DND-41 (cell line): ENCODE results near the gene MICAL3.
"Not testable (repeated sequence)": the region's sequence is repeated elsewhere in the genome, so short reads cannot be mapped to it uniquely, and the experiment has no call there.

Experiments used
- ATAC-seq: fragments of 200-7000 bp; cut with Tn5 transposase; 3 replicates; pipeline ENCODE4 v1.9.1; 2021; ENCODE audit warnings: low read depth; ENCODE audit not compliant: insufficient read depth
- DNase-seq: peaks from one replicate; pipeline ENCODE4 v3.0.0-alpha.2; 2020
- H2AFZ ChIP-seq: 2 replicates; pipeline ENCODE4 v1.6.0; 2012; ENCODE audit warnings: low read depth, low read length
- H3K27ac ChIP-seq: 2 replicates; pipeline ENCODE4 v1.5.1; 2012; ENCODE audit warnings: low read length, inconsistent platforms
- H3K27me3 ChIP-seq: fragments of 200-600 bp; sonication (generic); 2 replicates; pipeline ENCODE4 v1.6.0; 2012; ENCODE audit warnings: low read length, mild to moderate bottlenecking, inconsistent platforms; ENCODE audit not compliant: insufficient read depth, poor library complexity
- H3K36me3 ChIP-seq: 2 replicates; pipeline ENCODE4 v1.5.1; 2012; ENCODE audit warnings: low read length, inconsistent platforms; ENCODE audit not compliant: insufficient read depth
- H3K4me1 ChIP-seq: 2 replicates; pipeline ENCODE4 v1.5.1; 2012; ENCODE audit warnings: mild to moderate bottlenecking, low read length; ENCODE audit not compliant: insufficient read depth
- H3K4me2 ChIP-seq: 2 replicates; pipeline ENCODE4 v1.6.0; 2012; ENCODE audit warnings: mild to moderate bottlenecking, moderate library complexity, low read length, inconsistent platforms; ENCODE audit not compliant: insufficient read depth
- H3K4me3 ChIP-seq, 2 experiments: fragments of 200-600 bp in 1 of 2; shearing (Covaris generic) in 1 of 2; 2 replicates each; pipeline ENCODE4 v1.5.1; 2012 to 2016; ENCODE audit warnings: inconsistent platforms in 2 of 2, low read length in 2 of 2, mild to moderate bottlenecking in 2 of 2, low read depth in 1 of 2, moderate library complexity in 1 of 2
- H3K79me2 ChIP-seq: 2 replicates; pipeline ENCODE4 v1.6.0; 2012; ENCODE audit warnings: low read length, inconsistent platforms; ENCODE audit not compliant: insufficient read depth
- H3K9ac ChIP-seq: 2 replicates; pipeline ENCODE4 v1.6.0; 2012; ENCODE audit warnings: low read depth, mild to moderate bottlenecking, inconsistent platforms, low read length, moderate library complexity
- H3K9me3 ChIP-seq: 2 replicates; pipeline ENCODE4 v1.5.1; 2012; ENCODE audit warnings: low read length, moderate library complexity, mild to moderate bottlenecking, inconsistent platforms; ENCODE audit not compliant: insufficient read depth, severe bottlenecking
- H4K20me1 ChIP-seq: 2 replicates; pipeline ENCODE4 v1.6.0; 2012; ENCODE audit warnings: low read length; ENCODE audit not compliant: insufficient read depth
- EZH2 ChIP-seq: IDR thresholded peaks from 3 replicates; pipeline ENCODE4 v1.6.1; 2012; ENCODE audit warnings: borderline replicate concordance, low read depth, mild to moderate bottlenecking, moderate library complexity, low read length, inconsistent platforms; ENCODE audit not compliant: severe bottlenecking
- TF ChIP-seq, protein P1 (sequence below): IDR thresholded peaks from 2 replicates; pipeline ENCODE4 v1.5.1; 2012; ENCODE audit warnings: borderline replicate concordance, low read length, moderate library complexity, mild to moderate bottlenecking; ENCODE audit not compliant: poor library complexity, severe bottlenecking; ENCODE audit errors: extremely low read depth

MICAL3 gene

DNA sequence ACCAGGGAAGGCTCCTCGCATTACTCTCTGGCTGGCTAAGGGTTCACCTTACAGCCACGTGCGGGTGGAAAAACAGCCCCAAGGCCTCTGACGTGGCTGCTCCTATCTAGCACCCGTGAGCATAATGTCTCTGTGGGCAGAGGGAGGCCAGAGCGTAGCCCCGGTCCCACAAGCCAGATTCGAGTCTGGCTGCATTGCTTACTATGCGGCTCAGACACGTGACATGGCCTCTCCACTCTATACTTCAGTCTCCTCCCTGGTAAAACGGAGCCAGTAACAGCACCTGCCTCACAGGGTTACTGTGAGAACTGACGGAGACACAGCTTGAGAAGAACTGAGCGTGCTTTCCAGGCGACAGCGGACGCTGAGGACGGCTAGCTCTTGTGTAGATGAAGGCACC lies 144.3 kb downstream of the MICAL3 start:
- Histone ChIP-seq H3K79me2 (no peaks in the 10 kb centered on the region), H3K27me3 (no peaks in the 10 kb centered on the region), H3K36me3 (peaks cover 38% of the 10 kb centered on the region), H4K20me1 (no peaks in the 10 kb centered on the region), H3K9ac (no peak overlapping the region), H3K27ac (no peak overlapping the region), H3K9me3 (no peaks in the 10 kb centered on the region), H3K4me1 (no peaks in the 10 kb centered on the region), H2AFZ (no peak overlapping the region), H3K4me2 (no peak overlapping the region), H3K4me3 (no peak overlapping the region)
- TF ChIP-seq, protein P1, sequence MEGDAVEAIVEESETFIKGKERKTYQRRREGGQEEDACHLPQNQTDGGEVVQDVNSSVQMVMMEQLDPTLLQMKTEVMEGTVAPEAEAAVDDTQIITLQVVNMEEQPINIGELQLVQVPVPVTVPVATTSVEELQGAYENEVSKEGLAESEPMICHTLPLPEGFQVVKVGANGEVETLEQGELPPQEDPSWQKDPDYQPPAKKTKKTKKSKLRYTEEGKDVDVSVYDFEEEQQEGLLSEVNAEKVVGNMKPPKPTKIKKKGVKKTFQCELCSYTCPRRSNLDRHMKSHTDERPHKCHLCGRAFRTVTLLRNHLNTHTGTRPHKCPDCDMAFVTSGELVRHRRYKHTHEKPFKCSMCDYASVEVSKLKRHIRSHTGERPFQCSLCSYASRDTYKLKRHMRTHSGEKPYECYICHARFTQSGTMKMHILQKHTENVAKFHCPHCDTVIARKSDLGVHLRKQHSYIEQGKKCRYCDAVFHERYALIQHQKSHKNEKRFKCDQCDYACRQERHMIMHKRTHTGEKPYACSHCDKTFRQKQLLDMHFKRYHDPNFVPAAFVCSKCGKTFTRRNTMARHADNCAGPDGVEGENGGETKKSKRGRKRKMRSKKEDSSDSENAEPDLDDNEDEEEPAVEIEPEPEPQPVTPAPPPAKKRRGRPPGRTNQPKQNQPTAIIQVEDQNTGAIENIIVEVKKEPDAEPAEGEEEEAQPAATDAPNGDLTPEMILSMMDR, result no peak
- no peak for TF ChIP-seq EZH2
- no peak for ATAC-seq
- no peak for DNase-seq

DNA sequence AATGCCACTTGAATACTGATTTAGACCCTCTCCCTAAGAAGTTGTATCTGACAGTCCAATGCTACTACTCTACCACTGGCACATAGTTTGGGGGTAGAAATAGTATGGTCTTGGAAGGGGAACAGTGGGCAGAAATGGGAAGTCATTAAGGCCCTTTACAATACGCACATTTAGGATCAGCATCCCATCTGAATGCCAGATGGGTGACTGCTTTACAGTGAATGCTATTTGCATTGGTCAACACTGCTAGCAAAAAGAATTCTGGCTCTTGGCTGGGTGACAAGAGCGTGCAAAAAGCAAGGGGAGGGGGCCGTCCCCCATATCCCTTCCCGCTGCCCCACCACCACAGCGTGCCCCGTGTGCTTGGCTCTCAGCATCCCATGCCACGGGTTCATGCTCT lies 145.4 kb downstream of the MICAL3 start:
- 0 out of 2 replicates have a peak, but pooled peaks cover 5% of the 10 kb centered on the region for H4K20me1 ChIP-seq
- H3K27me3 ChIP-seq, result no peaks in the 10 kb centered on the region

DNA sequence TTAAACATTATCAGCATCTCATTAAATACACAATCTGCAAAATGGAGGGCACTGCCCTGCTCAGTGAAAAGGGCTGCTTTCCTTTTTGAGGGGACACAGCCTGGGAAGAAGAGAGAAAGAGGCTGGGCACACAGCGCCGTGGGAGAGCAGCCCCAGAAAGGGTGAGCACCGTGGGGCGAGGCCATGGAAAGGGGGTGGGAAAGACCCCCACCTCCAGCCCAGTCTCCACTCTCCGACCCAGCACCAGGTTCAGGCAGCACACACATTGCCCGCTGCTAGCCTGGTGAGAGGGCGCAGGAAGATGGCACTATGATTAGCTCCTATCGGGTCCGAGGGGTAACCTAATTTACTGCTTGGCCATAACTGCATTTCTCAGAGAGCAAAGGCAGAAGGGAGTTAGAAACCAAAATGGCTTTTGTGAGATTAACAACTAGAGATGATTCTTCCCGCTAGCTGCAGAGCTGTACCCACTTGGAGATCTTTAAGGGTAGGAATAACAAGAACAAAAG lies 146.1 kb downstream of the MICAL3 start:
- H3K36me3 ChIP-seq, result peaks cover 36% of the 10 kb centered on the region
- no peaks in the 10 kb centered on the region for H3K79me2 ChIP-seq

More for the DNA sequence above, 145.4 kb downstream of the MICAL3 start:
- Histone ChIP-seq H3K9ac (no peak overlapping the region), H3K4me1 (no peaks in the 10 kb centered on the region), H2AFZ (no peak overlapping the region), H3K9me3 (no peaks in the 10 kb centered on the region), H3K79me2 (no peaks in the 10 kb centered on the region), H3K4me2 (no peak overlapping the region), H3K27ac (no peak overlapping the region), H3K36me3 (peaks cover 31% of the 10 kb centered on the region), H3K4me3 (no peak overlapping the region)
- ATAC-seq (no peak), DNase-seq (no peak)
- TF ChIP-seq, protein P1, result no peak
- TF ChIP-seq EZH2, result no peak

DNA sequence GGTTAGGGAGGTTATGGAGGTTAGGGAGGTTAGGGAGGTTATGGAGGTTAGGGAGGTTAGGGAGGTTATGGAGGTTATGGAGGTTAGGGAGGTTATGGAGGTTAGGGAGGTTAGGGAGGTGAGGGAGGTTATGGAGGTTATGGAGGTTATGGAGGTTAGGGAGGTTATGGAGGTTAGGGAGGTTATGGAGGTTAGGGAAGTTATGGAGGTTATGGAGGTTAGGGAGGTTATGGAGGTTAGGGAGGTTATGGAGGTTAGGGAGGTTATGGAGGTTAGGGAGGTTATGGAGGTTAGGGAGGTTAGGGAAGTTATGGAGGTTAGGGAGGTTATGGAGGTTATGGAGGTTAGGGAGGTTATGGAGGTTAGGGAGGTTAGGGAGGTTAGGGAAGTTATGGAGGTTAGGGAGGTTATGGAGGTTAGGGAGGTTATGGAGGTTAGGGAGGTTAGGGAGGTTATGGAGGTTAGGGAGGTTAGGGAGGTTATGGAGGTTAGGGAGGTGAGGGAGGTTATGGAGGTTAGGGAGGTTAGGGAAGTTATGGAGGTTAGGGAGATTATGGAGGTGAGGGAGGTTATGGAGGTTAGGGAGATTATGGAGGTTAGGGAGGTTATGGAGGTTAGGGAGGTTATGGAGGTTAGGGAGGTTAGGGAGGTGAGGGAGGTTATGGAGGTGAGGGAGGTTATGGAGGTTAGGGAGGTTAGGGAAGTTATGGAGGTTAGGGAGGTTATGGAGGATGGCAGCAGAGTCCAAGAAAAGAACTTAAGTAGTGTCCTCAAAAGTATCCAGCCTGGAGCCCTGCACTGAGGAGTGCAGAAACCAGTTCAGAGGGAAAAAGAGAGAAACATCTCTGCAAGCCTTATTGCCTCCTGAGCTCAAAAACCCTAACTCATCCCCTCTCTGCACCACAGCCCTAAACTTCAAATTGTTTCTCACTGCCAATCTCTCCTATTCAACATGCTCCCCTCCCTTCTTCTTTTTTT lies 147.2 kb downstream of the MICAL3 start:
- H3K4me1 ChIP-seq, H3K9ac ChIP-seq, H3K4me3 ChIP-seq, H2AFZ ChIP-seq, H3K27me3 ChIP-seq, ATAC-seq, H3K79me2 ChIP-seq, H4K20me1 ChIP-seq, H3K4me2 ChIP-seq, H3K9me3 ChIP-seq, H3K27ac ChIP-seq, DNase-seq: not testable (repeated sequence)
- H3K36me3 ChIP-seq, result peaks cover 38% of the 10 kb centered on the region

More for the DNA sequence above, 146.1 kb downstream of the MICAL3 start:
- TF ChIP-seq, protein P1, result no peak
- no peak for TF ChIP-seq EZH2
- Histone ChIP-seq H3K27me3 (no peaks in the 10 kb centered on the region), H3K27ac (no peak overlapping the region), H4K20me1 (0 out of 2 replicates have a peak, but pooled peaks cover 5% of the 10 kb centered on the region), H2AFZ (no peak overlapping the region), H3K9me3 (no peaks in the 10 kb centered on the region), H3K4me3 (no peak overlapping the region), H3K4me1 (no peaks in the 10 kb centered on the region), H3K4me2 (no peak overlapping the region), H3K9ac (no peak overlapping the region)
- ATAC-seq (no peak), DNase-seq (no peak)
